ENCODE results near the gene CDR2. TPM values are rescaled to one million over a fixed set of nuclear protein-coding genes. Genes with fewer than 3 reads are reported as not detected.

CDR2 gene
- total RNA-seq, 1 donor from 2014 or later: 20.9 TPM

DNA sequence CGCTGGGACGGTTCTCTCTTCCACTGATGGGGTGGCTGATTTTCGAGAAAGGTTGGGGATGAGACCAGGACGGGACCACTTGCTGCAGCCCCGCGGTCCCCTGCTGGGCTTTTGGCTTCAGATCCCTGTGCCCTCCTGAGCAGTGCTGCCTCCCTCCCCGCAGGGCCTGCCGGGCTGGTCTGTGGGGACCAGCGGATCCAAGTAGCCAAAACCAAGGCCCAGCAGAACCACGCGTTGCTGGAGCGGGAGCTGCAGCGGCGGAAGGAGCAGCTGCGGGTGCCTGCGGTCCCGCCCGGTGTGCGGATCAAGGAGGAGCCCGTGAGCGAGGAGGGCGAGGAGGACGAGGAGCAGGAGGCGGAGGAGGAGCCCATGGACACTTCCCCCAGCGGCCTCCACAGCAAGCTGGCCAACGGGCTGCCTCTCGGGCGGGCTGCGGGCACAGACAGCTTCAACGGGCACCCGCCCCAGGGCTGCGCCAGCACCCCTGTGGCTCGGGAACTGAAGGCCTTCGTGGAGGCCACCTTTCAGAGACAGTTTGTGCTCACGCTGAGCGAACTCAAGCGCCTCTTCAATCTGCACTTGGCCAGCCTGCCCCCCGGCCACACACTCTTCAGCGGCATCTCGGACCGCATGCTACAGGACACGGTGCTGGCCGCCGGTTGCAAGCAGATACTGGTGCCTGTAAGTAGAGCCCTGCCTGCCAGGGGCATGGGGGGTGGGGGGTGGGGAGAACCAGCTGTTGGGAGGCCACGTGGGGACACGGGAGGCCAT lies 48.6 kb downstream of the CDR2 start:
- DNase-seq (ENCODE audit: low read depth in 2 of 2): no peak

- no peak for DNase-seq (ENCODE audit: low read depth in 2 of 2)
Measured at GRCh38 chr16:22324787-22325597, 49.4 kb downstream of the CDR2 start.

GRCh38 chr16:22323959-22324786 lies 50.2 kb downstream of the CDR2 start:
- no peak for DNase-seq (ENCODE audit: low read depth in 2 of 2)

DNA sequence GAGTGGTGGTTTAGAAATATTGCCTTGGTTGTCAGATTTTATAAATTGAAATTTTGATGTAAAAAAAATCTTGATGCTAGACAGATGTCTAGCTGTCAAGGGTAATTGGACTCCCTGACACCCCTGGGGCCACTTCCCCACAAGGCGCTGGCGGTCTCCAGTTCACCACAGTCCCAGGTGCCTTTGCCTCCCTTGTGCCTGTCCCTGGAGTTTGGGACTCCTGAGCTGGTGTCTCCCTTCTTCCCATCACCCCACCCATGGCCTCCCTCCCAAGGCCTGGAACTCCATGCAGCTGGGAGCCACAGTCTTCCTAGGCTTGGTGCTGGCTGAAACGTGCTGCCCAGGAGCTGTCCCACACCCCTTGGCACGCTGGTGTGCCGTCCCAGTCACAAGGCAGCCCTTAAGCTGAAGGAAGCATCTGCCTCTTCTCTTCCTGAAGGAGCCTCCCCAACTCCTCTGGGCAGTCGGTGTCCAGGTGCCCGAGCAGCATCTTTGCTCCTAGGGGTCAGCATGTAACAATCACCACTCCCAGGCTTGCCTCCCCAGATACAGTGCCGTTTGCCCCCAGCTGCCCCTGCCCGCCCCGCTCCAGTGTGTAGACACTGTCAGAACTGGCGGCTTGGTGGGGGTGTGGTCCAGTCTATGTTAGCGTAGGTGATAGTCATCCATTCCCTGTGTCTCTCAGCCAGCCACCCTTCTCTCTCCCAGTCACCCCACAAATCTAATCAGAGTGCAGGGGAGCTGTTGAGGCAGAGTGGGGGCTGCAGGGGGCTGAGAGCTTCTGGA lies 51.1 kb downstream of the CDR2 start:
- no peak for DNase-seq (ENCODE audit: low read depth in 2 of 2)

GRCh38 chr16:22322741-22323140 lies 51.7 kb downstream of the CDR2 start:
- DNase-seq (ENCODE audit: low read depth in 2 of 2): no peak

GRCh38 chr16:22322021-22322471 lies 52.4 kb downstream of the CDR2 start:
- no peak for DNase-seq (ENCODE audit: low read depth in 2 of 2)

GRCh38 chr16:22321340-22322001 lies 52.9 kb downstream of the CDR2 start:
- peak; percentile 77 to 89 for DNase-seq (ENCODE audit: low read depth in 2 of 2)

GRCh38 chr16:22320572-22321339 lies 53.7 kb downstream of the CDR2 start:
- peak; percentile 48 to 82 for DNase-seq (ENCODE audit: low read depth in 2 of 2)

DNA sequence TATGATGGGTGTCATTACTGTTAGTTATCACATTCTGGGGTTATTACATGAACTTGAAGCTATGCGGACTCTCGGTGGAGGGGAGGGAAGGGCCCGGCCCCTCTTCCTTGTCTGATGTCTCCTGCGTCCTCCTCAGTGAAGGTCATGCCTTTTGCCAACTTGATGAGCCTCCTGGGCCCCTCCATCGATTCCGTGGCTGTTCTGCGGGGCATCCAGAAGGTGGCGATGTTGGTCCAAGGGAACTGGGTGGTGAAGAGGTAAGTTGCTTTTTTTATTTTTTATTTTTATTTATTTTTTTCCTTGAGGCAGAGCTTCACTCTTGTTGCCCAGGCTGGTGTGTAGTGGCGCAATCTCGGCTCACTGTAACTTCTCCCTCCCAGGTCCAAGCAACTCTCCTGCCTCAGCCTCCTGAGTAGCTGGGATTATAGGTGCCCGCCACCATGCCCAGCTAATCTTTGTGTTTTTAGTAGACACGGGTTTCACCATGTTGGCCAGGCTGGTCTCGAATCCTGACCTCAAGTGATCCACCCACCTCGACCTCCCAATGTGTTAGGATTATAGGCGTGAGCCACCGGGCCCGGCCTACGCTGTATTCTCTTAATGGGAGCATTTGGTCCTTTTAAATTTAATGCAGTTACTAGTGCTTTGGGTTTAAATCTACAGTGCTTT lies 55.6 kb downstream of the CDR2 start:
- DNase-seq (ENCODE audit: low read depth in 2 of 2): peak in 1 of 2 donors; percentile 49

- DNase-seq (ENCODE audit: low read depth in 2 of 2): no peak
Measured at GRCh38 chr16:22317625-22318024, 56.8 kb downstream of the CDR2 start.

GRCh38 chr16:22317001-22317530 lies 57.4 kb downstream of the CDR2 start:
- no peak for DNase-seq (ENCODE audit: low read depth in 2 of 2)

GRCh38 chr16:22316411-22316811 lies 58.0 kb downstream of the CDR2 start:
- DNase-seq (ENCODE audit: low read depth in 2 of 2): no peak

GRCh38 chr16:22315979-22316378 lies 58.4 kb downstream of the CDR2 start:
- no peak for DNase-seq (ENCODE audit: low read depth in 2 of 2)

DNA sequence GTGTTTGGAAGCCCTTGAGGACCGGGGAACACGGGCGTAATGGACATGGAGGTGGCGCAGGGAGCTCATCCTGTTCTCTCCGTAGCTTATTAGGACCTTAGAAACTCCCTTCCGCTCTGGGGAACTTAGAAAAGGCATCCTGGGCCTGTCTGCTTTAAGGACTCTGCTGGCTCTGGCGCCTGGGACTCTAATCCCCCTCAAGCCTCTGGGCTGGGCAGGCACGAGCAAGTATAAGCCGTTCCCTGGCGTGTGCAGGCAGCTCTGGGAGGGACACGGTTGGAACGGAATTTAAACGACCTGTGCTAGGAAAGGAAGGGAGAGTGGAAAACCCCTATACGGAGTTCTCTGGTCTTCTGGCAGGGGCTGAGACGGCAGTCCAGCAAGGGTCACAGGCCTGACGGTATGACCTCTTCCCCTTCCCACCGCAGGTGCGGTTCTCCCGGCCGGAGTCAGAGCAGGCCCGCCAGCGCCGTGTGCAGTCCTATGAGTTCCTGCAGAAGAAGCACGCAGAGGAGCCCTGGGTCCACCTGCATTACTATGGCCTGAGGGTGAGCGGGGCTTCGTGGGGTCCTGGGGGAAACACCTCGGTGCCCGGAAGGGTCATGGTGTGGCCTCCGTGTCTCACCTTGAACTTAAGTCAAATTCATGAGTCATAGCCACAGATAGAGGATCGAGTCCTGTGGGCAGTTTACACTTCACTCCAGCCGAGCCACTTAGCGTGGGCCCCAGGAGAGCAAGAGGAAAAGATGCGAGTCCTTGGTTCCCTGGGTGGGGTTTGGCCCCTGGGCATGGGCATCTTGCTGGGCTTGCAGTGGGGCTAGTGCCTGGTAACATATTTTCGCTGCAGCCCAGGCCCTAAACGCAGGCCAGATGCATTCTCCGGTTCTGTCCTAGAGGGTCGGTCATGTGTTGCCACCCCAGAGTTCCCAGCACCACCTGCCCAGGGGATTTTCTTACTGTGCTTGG lies 59.5 kb downstream of the CDR2 start:
- DNase-seq (ENCODE audit: low read depth in 2 of 2): no peak

GRCh38 chr16:22313876-22314470 lies 60.4 kb downstream of the CDR2 start:
- DNase-seq (ENCODE audit: low read depth in 2 of 2): no peak

DNA sequence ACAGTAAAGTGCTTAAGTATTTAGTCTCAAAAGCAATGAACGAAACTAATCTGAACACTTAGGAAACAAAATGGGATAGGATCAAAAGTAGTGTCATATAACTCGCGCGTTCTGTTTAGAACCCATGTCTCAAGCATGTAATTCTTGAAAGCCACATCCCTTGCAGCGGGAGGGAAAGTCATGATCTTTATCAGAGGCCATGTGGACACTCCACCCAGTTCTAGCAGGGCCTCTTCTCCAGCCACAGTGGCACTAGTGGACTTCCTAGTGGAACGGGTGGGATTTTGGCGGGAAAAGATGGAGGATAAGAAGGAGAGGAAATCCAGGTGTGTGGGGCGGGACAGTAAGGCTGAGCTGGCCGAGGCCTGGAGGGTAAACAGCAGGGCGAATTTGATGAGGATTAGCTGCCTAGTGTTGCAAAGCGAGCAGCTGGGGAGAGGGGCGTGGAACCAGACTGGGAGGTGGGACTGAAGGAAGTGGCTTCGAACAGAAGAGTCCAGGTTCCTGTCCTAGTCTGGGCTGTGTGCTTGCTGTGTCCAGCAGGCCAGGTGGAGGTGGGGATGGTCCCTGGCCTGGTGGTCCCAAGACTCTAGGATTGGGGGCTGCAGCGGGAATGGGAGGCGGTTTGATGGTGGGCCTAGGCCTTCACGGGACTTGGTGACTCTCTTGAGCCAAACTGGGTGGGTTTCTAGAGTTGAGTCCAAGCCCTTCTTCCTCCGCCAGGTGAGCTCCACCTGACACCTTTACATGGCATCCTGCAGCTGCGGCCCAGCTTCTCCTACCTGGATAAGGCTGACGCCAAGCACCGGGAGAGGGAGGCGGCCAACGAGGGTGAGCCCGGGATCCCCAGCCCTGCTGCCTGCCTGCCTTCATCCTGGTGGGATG lies 61.3 kb downstream of the CDR2 start:
- DNase-seq (ENCODE audit: low read depth in 2 of 2): no peak
